ENCODE data around the gene ATP6AP1.

- TF ChIP-seq CTCF (IDR thresholded peaks at IDR 0.05; ENCODE audit: low read depth, low read length) = no peak
- TF ChIP-seq POLR2A (IDR thresholded peaks at IDR 0.05; ENCODE audit: extremely low read depth, insufficient read length) = no peak
- no peak for TF ChIP-seq MYC (IDR thresholded peaks at IDR 0.05; ENCODE audit: low read depth, low read length)
- TF ChIP-seq MAX (IDR thresholded peaks at IDR 0.05; ENCODE audit: low read depth, low read length) = no peak
These were observed 25.3 kb upstream of the ATP6AP1 start for GRCh38 chrX:154403192-154403591.
